Stimulated activated naive B cell treated with anti-CD40 and anti-IgM and Interleukin-4, amounts not matched to agents 10 μg/mL and 1 μg/mL and 100 μg/mL, for 72 hours (primary cell): ENCODE measurements around the gene MIDN.
"Not testable (repeated sequence)": the region's sequence is repeated elsewhere in the genome, so short reads cannot be mapped to it uniquely, and the experiment has no call there.

Experiments used
- ATAC-seq, 2 donors: fragments of 150-1000 bp; cut with Tn5 transposase; replicated peaks; 2 replicates each; pipeline ENCODE4 v1.10.0; 2021; ENCODE audit warnings: moderate library complexity in 1 of 2
- DNase-seq: peaks from one replicate; pipeline ENCODE4 v3.0.0; 2021
- H3K27ac Mint-ChIP-seq: one replicate; pipeline ENCODE4 v1.8.0; 2022; ENCODE audit warnings: mild to moderate bottlenecking, mixed read lengths
- H3K27me3 Mint-ChIP-seq, 2 donors: one replicate each; pipeline ENCODE4 v1.8.0; 2022; ENCODE audit warnings: mixed read lengths in 2 of 2
- H3K36me3 Mint-ChIP-seq, 2 donors: one replicate each; pipeline ENCODE4 v1.8.0; 2022; ENCODE audit warnings: mixed read lengths in 2 of 2, mild to moderate bottlenecking in 1 of 2
- H3K4me1 Mint-ChIP-seq, 2 donors: one replicate each; pipeline ENCODE4 v1.8.0; 2022; ENCODE audit warnings: mixed read lengths in 2 of 2, mild to moderate bottlenecking in 1 of 2
- H3K4me3 Mint-ChIP-seq, 2 donors: one replicate each; pipeline ENCODE4 v1.8.0; 2022; ENCODE audit warnings: mild to moderate bottlenecking in 2 of 2, mixed read lengths in 2 of 2, moderate library complexity in 1 of 2
- H3K9me3 Mint-ChIP-seq, 2 donors: one replicate each; pipeline ENCODE4 v1.8.0; 2022; ENCODE audit warnings: mixed read lengths in 2 of 2, mild to moderate bottlenecking in 1 of 2

MIDN gene

DNA sequence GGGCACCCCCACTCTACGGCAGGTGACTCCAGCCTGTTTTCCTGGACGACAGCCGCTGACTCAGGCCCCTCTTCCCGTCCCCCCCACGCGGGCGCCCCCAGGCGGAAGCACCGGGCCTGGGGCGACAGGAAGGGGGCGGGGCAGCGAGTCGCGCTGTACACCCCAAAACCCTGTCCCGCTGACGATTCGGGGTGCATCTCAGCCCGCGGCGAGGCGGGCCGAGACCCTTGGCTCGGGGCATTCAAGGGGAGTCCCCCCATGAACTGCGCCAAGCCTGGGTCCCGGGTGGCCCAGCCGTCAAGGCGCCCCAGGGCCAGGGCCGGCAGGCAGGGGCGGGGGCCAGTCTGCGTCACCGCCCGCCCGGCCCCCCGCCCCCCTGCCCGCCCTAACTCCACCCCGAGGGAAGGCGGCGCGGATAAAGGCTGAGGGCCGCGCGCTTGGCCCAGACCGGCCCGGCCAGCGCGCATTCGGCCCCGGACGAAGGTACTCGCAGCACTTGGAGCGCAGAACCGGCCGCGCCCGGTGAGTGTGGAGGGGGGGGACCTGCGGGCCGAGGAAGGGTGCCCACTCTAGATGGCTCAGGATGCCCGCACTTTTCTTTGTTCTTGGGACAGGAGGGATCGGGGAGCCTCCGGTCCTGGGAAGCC lies at the start of gene MIDN:
TSS of gene MIDN (plus strand) at position 445 of the 647 bp plus-strand sequence. CDS start 1,714 bp downstream, outside the sequence.
- Mint-ChIP-seq H3K27me3 (no peaks in the 10 kb centered on the region), H3K4me3 (peak within 1 kb of the TSS; percentile 82 to 88), H3K27ac (peak within 1 kb of the TSS; percentile 92), H3K4me1 (peaks cover 13 to 37% of the 10 kb centered on the region in 2 donors), H3K36me3 (peaks cover 14 to 17% of the 10 kb centered on the region in 2 donors), H3K9me3 (no peaks in the 10 kb centered on the region)
- ATAC-seq (peak; percentile 8 to 17), DNase-seq (peak; percentile 72)

DNA sequence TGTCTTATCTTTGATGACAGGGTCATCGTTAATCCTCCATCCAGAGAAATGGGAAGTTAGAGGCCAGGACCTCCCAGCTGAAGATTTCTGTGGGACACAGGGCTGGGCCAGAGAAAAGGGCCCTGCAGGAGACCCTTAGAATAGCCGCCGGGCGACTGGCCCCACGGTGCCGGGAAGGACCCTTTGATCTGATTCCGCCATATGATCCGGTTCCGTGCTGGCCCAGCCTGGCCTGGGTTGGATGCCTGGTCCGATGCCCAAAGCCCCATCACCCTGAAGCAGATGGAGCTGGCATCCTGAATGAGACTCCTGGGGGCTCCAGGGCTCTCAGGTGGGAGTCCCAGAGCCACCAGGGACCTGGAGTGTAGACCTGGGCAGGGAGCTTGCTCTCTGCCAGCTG lies 48.9 kb upstream of the MIDN start:
- no peaks in the 10 kb centered on the region for H3K36me3 Mint-ChIP-seq

DNA sequence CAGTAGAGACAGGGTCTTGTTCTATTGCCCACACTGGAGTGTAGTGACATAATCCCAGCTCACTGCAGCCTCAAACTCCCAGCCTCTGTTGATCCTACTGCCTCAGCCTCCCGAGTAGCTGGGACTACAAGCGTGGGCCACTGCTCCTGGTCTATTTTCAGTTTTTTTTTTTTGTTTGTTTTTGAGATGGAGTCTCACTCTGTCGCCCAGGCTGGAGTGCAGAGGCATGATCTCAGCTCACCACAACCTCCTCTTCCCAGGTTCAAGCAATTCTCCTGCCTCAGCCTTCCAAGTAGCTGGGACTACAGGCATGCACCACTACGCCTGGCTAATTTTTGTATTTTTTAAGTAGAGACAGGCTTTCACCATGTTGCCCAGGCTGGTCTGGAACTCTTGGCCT lies 47.8 kb upstream of the MIDN start:
- H3K36me3 Mint-ChIP-seq, H3K27ac Mint-ChIP-seq, H3K9me3 Mint-ChIP-seq, ATAC-seq, H3K27me3 Mint-ChIP-seq, H3K4me1 Mint-ChIP-seq, DNase-seq, H3K4me3 Mint-ChIP-seq: not testable (repeated sequence)

More for the DNA sequence above, 48.9 kb upstream of the MIDN start:
- DNase-seq: no peak
- ATAC-seq: no peak
- H3K4me1 Mint-ChIP-seq: peaks cover 7 to 10% of the 10 kb centered on the region in 2 donors
- no peaks in the 10 kb centered on the region for H3K9me3 Mint-ChIP-seq
- no peak overlapping the region for H3K4me3 Mint-ChIP-seq
- no peaks in the 10 kb centered on the region for H3K27me3 Mint-ChIP-seq
- no peak overlapping the region for H3K27ac Mint-ChIP-seq

DNA sequence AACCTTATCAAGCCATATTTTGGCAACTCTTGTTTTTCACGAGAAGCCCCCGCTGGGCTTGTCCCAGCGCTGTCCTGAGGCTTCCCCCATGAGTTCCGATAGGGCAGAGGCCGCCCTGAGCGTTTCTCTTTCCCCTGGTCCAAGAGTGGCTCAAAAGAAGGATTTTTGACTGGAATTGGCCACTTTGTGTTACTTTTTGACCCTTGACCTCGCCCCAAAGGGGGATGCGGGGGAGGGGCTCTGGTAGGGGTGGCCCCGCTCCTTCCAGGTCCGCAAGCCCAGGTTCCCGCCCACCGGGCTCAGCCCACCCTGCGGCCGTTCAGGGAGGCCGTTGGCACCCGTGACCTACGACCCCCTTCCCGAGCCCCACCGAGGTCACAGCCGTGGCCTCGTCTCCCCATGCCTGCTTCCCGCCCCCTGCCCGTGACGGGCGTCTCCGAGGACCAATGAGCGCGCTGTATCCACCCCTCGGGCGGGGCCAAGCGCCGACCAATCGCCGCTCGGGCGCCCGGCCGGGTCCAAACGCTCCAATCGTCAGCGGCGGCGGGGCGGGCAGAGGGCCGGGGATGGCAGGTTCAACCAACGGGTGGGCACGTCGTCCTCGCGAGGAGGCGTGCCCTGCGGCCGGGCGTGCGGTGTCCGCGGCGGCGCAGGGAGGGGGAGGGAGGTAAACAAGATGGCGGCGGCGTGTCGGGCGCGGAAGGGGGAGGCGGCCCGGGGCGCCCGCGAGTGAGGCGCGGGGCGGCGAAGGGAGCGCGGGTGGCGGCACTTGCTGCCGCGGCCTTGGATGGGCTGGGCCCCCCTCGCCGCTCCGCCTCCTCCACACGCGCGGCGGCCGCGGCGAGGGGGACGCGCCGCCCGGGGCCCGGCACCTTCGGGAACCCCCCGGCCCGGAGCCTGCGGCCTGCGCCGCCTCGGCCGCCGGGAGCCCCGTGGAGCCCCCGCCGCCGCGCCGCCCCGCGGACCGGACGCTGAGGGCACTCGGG lies 43.0 kb upstream of the MIDN start, which contains the start of gene STK11:
TSS of gene STK11 (plus strand) at position 665 of the 986 bp plus-strand sequence. CDS start 1,136 bp downstream, outside the sequence.
- peak within 1 kb of the TSS; percentile 95 for H3K27ac Mint-ChIP-seq
- peaks cover 10 to 21% of the 10 kb centered on the region in 2 donors for H3K36me3 Mint-ChIP-seq
- H3K27me3 Mint-ChIP-seq: no peaks in the 10 kb centered on the region
- DNase-seq: peak; percentile 99
- no peaks in the 10 kb centered on the region for H3K9me3 Mint-ChIP-seq
- H3K4me1 Mint-ChIP-seq: peaks cover 23 to 40% of the 10 kb centered on the region in 2 donors
- peak; percentile 94 to 96 for ATAC-seq
- peak within 1 kb of the TSS; percentile 93 to 96 for H3K4me3 Mint-ChIP-seq

DNA sequence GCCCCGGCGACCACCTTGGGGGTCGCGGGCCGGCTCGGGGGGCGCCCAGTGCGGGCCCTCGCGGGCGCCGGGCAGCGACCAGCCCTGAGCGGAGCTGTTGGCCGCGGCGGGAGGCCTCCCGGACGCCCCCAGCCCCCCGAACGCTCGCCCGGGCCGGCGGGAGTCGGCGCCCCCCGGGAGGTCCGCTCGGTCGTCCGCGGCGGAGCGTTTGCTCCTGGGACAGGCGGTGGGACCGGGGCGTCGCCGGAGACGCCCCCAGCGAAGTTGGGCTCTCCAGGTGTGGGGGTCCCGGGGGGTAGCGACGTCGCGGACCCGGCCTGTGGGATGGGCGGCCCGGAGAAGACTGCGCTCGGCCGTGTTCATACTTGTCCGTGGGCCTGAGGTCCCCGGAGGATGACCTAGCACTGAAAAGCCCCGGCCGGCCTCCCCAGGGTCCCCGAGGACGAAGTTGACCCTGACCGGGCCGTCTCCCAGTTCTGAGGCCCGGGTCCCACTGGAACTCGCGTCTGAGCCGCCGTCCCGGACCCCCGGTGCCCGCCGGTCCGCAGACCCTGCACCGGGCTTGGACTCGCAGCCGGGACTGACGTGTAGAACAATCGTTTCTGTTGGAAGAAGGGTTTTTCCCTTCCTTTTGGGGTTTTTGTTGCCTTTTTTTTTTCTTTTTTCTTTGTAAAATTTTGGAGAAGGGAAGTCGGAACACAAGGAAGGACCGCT lies 42.1 kb upstream of the MIDN start:
- DNase-seq (no peak), ATAC-seq (no peak)
- Mint-ChIP-seq H3K27ac (peak overlapping the region; percentile 95), H3K4me1 (peaks cover 23 to 40% of the 10 kb centered on the region in 2 donors), H3K9me3 (no peaks in the 10 kb centered on the region), H3K4me3 (peak overlapping the region; percentile 93 to 96), H3K36me3 (peaks cover 13 to 25% of the 10 kb centered on the region in 2 donors), H3K27me3 (no peaks in the 10 kb centered on the region)

- peaks cover 26 to 47% of the 10 kb centered on the region in 2 donors for H3K4me1 Mint-ChIP-seq
- DNase-seq: no peak
Observed at GRCh38 chr19:1206864-1207450, 41.4 kb upstream of the MIDN start.

GRCh38 chr19:1208830-1209229 lies 39.6 kb upstream of the MIDN start:
- Mint-ChIP-seq H3K4me1 (peaks cover 27 to 45% of the 10 kb centered on the region in 2 donors), H3K36me3 (peaks cover 23 to 35% of the 10 kb centered on the region in 2 donors)
- not testable (repeated sequence) for H3K4me3 Mint-ChIP-seq, H3K27me3 Mint-ChIP-seq, H3K27ac Mint-ChIP-seq, H3K9me3 Mint-ChIP-seq, DNase-seq, ATAC-seq

More at GRCh38 chr19:1206864-1207450, 41.4 kb upstream of the MIDN start:
- no peaks in the 10 kb centered on the region for H3K9me3 Mint-ChIP-seq
- peak in 1 of 2 donors; percentile 2 for ATAC-seq
- H3K27ac Mint-ChIP-seq: peak overlapping the region; percentile 95
- H3K4me3 Mint-ChIP-seq: peak overlapping the region; percentile 93 to 96
- peaks cover 17 to 29% of the 10 kb centered on the region in 2 donors for H3K36me3 Mint-ChIP-seq
- H3K27me3 Mint-ChIP-seq: no peaks in the 10 kb centered on the region

GRCh38 chr19:1210227-1210538 lies 38.2 kb upstream of the MIDN start:
- no peak overlapping the region for H3K27ac Mint-ChIP-seq
- ATAC-seq (no peak), DNase-seq (no peak)
- peaks cover 26 to 40% of the 10 kb centered on the region in 2 donors for H3K36me3 Mint-ChIP-seq
- peak overlapping the region in 1 of 2 donors; percentile 16 for H3K4me3 Mint-ChIP-seq
- H3K9me3 Mint-ChIP-seq: no peaks in the 10 kb centered on the region
- no peaks in the 10 kb centered on the region for H3K27me3 Mint-ChIP-seq
- peaks cover 34 to 53% of the 10 kb centered on the region in 2 donors for H3K4me1 Mint-ChIP-seq

- DNase-seq: no peak
- no peak for ATAC-seq
- Mint-ChIP-seq H3K27ac (peak overlapping the region; percentile 37), H3K4me3 (no peak overlapping the region), H3K9me3 (no peaks in the 10 kb centered on the region), H3K36me3 (peaks cover 28 to 43% of the 10 kb centered on the region in 2 donors), H3K27me3 (no peaks in the 10 kb centered on the region), H3K4me1 (peaks cover 34 to 49% of the 10 kb centered on the region in 2 donors)
Observed at GRCh38 chr19:1211494-1212234, 36.7 kb upstream of the MIDN start.

- H3K4me1 Mint-ChIP-seq: peaks cover 22 to 32% of the 10 kb centered on the region in 2 donors
- ATAC-seq (peak; percentile 87 to 95), DNase-seq (peak; percentile 69)
- no peaks in the 10 kb centered on the region for H3K27me3 Mint-ChIP-seq
- H3K36me3 Mint-ChIP-seq: peaks cover 24 to 35% of the 10 kb centered on the region in 2 donors
- peak overlapping the region; percentile 63 to 78 for H3K4me3 Mint-ChIP-seq
- no peaks in the 10 kb centered on the region for H3K9me3 Mint-ChIP-seq
- H3K27ac Mint-ChIP-seq: peak overlapping the region; percentile 97
Observed at GRCh38 chr19:1213391-1214286, 34.7 kb upstream of the MIDN start.

DNA sequence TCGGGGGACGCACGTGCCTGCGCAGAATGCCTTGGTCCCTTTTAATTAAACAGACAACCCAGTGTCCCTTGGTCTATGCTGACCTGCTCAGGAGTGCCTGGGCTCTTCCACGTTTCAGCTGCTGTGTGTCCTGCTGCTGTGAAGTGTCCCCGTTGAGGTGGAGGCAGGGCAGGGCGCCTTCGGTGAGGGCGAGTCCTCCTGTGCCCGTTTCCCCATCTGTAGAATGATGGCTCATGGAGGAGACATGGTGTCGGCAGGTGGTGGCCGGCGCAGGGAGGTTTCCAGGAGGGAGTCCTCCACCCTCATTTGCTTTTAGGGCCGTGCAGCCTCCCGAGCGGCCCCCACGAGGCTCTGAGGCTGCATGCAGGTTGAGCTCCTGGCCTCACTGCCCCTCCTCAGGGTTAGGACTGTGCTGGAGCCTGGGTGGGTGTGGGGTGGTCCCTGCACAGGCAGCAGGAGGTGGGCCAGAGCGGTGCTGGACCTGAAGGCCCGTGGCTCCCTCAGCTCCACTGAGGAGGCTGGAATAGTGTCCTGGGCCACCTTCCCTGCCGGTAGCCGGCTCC lies 34.0 kb upstream of the MIDN start:
- Mint-ChIP-seq H3K36me3 (peaks cover 24 to 35% of the 10 kb centered on the region in 2 donors), H3K4me1 (peaks cover 22 to 32% of the 10 kb centered on the region in 2 donors), H3K4me3 (peak overlapping the region; percentile 63 to 78), H3K9me3 (no peaks in the 10 kb centered on the region), H3K27me3 (no peaks in the 10 kb centered on the region), H3K27ac (peak overlapping the region; percentile 97)
- no peak for ATAC-seq
- DNase-seq: no peak
